ENCODE measurements around the gene NR2E1.

NR2E1 gene

DNA sequence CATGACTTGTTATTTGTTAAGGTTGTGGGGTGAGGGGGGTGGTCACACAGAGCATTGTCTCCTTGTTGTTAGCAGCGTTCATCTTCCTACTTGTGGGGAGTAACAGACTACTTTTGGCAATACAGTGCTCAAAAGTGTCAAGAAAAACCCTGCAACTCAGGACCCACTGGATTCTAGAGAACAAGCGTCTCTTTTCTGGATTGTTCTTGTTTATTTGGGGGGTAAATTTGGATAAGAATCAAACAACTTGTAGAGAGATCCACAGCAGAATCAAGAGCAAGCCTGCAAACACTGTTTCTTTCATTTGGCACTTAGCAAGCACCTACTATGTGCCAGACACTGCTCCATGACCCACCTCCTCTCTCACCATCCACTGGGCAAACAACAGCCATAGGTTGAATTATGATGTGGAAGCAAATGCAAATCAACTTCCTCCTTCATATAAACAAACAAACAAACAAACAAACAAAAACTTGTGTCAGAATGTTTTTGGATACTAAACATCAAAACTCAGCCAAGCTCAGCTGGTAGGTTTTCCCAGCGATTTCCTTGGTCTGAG lies 4.0 kb upstream of the NR2E1 start:
- DNase-seq (ENCODE audit: extremely low spot score): no peak
- ChIA-PET POLR2A (no interaction called here), CTCF (interaction anchor here (1.2 kb wide), 1 partner anchor 13 kb away, joined by 3 read pairs; no protein-coding TSS in a partner anchor)
- TF ChIP-seq, protein P1, sequence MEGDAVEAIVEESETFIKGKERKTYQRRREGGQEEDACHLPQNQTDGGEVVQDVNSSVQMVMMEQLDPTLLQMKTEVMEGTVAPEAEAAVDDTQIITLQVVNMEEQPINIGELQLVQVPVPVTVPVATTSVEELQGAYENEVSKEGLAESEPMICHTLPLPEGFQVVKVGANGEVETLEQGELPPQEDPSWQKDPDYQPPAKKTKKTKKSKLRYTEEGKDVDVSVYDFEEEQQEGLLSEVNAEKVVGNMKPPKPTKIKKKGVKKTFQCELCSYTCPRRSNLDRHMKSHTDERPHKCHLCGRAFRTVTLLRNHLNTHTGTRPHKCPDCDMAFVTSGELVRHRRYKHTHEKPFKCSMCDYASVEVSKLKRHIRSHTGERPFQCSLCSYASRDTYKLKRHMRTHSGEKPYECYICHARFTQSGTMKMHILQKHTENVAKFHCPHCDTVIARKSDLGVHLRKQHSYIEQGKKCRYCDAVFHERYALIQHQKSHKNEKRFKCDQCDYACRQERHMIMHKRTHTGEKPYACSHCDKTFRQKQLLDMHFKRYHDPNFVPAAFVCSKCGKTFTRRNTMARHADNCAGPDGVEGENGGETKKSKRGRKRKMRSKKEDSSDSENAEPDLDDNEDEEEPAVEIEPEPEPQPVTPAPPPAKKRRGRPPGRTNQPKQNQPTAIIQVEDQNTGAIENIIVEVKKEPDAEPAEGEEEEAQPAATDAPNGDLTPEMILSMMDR (IDR thresholded peaks at IDR 0.05; ENCODE audit: control extremely low read depth, extremely low read depth, low read depth, missing control alignments): no peak

DNA sequence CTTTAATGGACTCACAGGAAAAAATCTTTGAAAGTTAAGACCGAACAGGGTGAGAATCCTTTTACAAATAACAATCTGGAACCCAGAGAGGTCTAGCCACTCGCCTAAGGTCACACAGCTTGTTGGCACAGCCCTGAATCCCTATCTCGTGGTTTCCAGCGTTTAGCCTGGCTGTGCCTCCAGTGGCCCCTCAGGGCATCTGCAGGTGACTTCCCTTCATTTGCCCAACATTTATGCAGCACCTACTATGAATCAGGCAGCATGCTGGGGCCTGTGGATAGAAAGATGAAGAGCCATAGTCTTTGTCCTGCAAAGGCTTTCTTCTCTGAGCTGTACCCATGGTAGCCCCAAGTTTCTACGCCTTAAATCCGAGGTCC lies 2.6 kb upstream of the NR2E1 start:
- ChIA-PET CTCF (interaction anchor here (1.3 kb wide), 1 partner anchor 12 kb away, joined by 5 read pairs; no protein-coding TSS in a partner anchor), POLR2A (no interaction called here)
- TF ChIP-seq, protein P1 (IDR thresholded peaks at IDR 0.05; ENCODE audit: control extremely low read depth, extremely low read depth, low read depth, missing control alignments): no peak
- no peak for DNase-seq (ENCODE audit: extremely low spot score)

DNA sequence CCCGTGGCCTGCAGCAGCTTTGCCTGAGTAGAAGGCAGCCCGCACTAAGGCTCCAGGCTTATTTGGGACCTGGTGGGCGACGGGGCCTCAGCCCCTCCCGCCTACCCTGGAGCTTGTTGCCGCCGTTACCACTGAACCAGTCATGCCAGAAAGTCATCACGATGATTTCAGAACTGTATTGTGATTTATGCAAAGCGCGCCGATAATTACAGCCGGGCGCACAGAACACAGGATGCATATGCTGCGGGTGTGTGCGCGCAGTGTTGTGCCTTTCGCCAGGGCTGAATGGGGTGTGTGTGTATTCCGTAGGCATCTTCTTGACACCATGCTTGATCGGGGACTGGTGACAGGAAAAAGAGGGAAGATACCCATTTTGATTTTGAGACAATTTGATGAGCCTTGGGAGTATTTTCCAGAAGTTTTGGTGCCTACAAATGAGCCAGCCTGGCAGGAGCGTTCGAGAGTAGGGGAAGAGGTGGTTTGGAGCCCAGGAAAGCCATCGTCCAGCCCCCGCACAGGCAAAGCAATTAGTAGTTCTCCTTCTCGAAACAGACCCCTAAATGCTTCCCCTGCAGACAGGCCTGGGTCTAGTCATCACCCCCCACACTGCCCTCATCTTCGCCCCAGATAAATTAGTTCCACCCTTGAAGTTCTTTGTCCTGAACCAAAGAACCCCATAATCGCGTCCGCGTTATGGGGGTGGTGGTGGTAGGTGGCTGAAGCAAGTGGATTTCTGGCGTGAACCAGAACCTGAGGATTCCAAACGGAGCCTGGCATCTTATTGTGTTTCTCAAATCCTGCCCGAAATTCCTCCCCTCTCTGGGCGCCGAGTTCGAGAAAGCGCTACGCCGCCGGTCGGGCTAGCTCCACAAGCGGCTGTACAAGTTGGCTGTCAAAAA lies 1.9 kb upstream of the NR2E1 start:
- no peak for DNase-seq (ENCODE audit: extremely low spot score)
- TF ChIP-seq, protein P1 (IDR thresholded peaks at IDR 0.05; ENCODE audit: control extremely low read depth, extremely low read depth, low read depth, missing control alignments): no peak
- ChIA-PET POLR2A (no interaction called here), CTCF (interaction anchor here (1.3 kb wide), 1 partner anchor 13 kb away, joined by 5 read pairs; no protein-coding TSS in a partner anchor)

DNA sequence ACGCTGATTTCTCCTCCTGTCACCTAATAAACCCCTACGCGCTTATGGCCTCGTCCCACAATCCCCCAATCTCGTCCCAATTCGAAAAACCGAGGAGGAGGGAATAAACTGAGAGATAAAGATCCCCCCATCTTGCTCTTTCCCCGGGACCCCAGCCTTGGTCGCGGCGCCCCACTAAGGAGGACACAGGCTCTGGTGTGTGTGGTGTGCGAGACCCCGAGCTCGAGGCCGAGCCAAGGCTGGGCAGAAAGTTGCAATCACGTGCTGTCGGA lies 1.3 kb upstream of the NR2E1 start:
- TF ChIP-seq, protein P1 (IDR thresholded peaks at IDR 0.05; ENCODE audit: control extremely low read depth, extremely low read depth, low read depth, missing control alignments): no peak
- POLR2A ChIA-PET: no interaction called here
- CTCF ChIA-PET: interaction anchor here (0.6 kb wide), 1 partner anchor 11 kb away, joined by 3 read pairs; no protein-coding TSS in a partner anchor
- DNase-seq (ENCODE audit: extremely low spot score): no peak

DNA sequence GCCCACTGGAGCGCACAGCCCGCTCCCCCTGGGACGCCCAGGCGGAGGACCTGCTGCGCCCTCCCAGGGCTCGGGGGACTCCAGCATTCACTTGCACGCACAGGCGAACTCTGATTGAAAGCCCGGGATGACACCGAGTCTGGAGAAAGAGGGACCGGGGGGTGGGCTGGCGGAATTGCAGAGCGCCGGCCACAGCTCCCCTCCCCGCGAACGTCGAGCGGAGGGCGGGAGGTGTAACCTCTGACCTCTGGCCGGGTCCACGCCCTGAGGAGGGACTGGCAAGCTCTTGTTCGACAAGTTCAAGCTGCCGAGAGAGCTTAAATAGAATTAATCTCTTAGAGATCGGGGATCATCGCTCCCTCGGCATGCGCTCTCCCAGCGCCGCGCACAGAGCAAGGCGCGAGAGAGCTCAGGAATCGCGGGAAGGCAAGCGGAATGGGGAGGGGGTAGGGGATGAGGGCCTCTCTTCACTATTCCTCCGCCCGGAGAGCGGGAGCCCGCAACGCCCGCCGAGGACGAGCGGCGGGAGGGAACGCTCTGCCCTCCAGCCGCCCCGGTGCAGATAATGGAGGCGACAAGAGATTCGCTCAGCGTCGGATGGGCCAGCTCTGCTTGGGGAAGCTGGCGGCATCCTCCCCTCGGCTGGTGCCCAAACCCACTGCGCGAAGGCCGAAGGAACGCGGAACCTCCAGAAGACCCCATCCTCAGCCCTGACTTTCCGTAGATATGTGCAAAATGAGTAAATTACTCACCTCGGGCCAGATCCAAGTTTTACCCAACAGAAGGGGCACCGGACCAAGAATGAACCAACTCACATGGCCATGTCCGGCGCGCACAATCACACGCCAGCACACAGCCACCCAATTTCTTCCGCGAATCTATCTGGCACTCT lies 761 bp upstream of the NR2E1 start:
- TF ChIP-seq, protein P1 (IDR thresholded peaks at IDR 0.05; ENCODE audit: control extremely low read depth, extremely low read depth, low read depth, missing control alignments): no peak
- peak; percentile 18 for DNase-seq (ENCODE audit: extremely low spot score)
- CTCF ChIA-PET: interaction anchor here (0.6 kb wide), 1 partner anchor 11 kb away, joined by 3 read pairs; no protein-coding TSS in a partner anchor

More for the DNA sequence above, 761 bp upstream of the NR2E1 start:
- POLR2A ChIA-PET: no interaction called here

All from GM10248 (cell line).